Endometrial microvascular endothelial cells (primary cell): ENCODE measurements around the gene ZNF544. TPM values are rescaled to one million over a fixed set of nuclear protein-coding genes. Genes with fewer than 3 reads are reported as not detected.
"Not testable (repeated sequence)": the region's sequence is repeated elsewhere in the genome, so short reads cannot be mapped to it uniquely, and the experiment has no call there.

ENCODE experiments used
- in situ Hi-C: cut with HindIII; loops from 2 replicates; pipeline ENCODE4 v1.10.0; 2017; ENCODE audit warnings: low sequenced_read_pairs, low pct_unique_long_range_greater_than_20kb; ENCODE audit errors: inconsistent ontology term
- total RNA-seq: library from RNA; depleted of rRNA; stranded (reverse); fragments of >200 nt; gene quantifications from one replicate; pipeline ENCODE4 v1.2.3, GENCODE V29; 2015; ENCODE audit errors: inconsistent ontology term

ZNF544 gene
- total RNA-seq, 1 donor from 2014 or later = 59.2 TPM

DNA sequence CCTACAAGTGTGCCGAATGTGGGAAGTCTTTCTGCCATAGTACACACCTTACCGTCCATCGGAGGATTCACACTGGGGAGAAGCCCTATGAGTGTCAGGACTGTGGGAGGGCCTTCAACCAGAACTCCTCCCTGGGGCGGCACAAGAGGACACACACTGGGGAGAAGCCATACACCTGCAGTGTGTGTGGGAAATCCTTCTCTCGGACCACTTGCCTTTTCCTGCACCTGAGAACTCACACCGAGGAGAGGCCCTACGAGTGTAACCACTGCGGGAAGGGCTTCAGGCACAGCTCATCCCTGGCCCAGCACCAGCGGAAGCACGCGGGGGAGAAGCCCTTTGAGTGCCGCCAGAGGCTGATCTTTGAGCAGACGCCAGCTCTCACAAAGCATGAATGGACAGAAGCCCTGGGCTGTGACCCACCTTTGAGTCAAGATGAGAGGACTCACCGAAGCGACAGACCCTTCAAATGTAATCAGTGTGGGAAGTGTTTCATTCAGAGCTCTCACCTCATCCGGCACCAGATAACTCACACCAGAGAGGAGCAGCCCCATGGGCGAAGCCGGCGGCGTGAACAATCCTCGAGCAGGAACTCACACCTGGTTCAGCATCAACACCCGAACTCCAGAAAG is 66.1 kb downstream of the ZNF544 start:
- in situ Hi-C loops = no loop called here

DNA sequence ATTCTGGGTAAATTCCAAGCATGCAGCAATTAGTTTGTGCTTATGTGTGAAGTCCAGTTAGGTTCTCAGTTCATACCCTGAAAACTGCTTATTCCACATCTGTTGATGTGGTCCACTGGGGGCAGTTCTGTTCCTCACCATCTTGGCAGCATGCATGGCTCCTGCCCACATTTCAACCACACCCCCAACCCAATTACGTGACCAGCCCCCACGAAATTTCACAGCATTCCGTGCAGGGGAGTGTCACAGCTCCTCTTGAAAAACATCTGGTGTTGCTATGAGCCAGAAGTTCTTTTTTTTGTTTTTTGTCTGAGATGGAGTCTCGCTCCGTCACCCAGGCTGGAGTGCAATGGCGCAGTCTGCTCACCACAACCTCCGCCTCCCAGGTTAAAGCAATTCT is 67.4 kb downstream of the ZNF544 start:
- in situ Hi-C loops = no loop called here

DNA sequence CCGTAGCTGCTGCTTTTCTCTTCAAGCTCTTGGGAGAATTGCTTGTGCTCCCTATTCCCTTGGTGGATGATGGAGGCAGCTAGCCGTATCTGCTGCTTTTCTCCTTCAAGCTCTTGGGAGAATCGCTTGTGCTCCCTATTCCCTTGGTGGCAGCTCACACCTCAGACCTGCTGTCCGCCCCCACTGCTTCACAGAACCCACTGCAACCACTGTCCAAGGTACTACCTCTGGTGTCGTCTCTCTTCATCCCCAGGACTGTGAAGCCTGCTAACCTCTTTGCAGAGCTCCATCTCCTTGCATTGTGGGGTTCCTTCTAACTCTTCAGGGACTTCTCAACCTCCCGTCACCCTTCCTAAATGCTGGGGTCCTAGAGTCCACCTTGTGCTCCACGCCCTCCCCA is 71.9 kb downstream of the ZNF544 start:
- in situ Hi-C loops = no loop called here

DNA sequence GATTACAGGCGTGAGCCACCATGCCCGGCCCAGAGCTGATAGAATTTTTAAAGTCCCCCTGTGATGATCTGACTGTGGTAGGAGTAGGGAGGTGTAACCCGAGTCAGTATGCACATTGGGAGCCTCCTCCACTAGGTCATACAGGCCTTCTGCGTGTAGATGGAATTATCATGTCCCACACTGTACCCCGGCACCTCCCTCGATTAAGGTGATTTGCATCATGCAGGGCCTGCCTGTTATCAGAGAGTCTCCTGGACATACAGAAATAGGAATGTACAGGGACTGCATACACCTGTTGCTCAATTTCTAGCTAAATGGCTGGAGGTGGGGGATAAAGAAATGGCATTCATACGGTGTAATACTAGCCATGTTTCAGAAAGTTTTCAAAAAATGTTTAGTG is 75.5 kb downstream of the ZNF544 start:
- in situ Hi-C loops = no loop called here

DNA sequence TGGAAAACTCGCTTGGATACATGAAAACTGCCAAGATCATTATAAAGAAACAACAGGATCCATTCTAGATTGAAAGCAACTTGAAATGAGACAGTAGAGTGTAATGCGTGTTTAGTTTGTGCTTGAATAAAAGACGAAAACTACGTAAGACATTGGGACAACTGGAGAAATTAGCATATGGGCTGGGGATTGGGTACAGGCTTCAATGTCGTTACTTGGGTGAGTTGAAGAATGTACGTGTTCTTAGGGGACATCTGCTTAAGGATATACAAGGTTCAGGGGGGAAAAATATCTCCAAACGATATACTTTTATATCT is 76.0 kb downstream of the ZNF544 start:
- in situ Hi-C loops = no loop called here

DNA sequence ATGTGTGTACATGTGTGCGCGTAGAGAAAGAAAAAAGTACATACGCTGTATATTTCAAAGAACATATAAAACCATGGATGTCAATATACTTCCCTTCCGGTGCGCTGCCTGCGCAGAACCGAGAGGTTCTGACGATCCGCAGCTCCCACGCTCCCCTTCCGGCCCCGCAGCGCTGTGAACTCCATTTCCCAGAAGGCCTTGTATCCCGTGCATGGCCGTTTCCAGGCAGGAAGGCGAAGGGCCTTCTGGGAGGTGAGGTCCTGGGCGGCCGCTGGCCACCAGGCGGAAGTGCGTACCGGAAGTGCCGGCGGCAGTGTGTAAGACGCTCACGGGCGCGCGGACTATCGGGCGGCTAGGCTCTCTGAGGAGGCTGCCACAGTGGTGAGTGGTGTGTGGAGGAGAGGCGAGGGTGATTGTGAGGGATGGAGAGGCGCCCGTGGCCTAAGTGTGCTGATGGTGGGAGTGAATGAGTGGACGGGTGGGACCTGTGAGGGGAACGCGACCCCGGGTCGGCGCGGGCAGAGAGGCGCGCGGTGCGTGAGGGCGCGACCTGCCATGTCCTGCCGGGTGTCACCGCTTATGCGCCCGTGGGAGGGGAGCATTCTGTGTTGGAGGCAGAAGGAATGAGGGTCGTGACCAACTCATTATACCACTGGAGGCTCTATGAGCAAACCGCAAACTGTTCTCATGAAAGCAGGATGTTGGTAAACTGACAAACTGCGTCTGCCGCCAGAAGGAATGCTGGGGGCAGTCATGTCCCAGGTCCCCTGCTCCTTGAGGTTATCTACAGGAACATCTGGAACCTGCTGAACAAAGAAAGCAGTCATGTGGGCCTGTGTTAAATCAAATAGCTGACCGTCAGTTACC is 76.6 kb downstream of the ZNF544 start, which contains the start of gene ERVK3-1:
TSS of gene ERVK3-1 (plus strand) at position 313 of the 867 bp plus-strand sequence. CDS start 6,792 bp downstream, outside the sequence.
- in situ Hi-C loops = no loop called here

DNA sequence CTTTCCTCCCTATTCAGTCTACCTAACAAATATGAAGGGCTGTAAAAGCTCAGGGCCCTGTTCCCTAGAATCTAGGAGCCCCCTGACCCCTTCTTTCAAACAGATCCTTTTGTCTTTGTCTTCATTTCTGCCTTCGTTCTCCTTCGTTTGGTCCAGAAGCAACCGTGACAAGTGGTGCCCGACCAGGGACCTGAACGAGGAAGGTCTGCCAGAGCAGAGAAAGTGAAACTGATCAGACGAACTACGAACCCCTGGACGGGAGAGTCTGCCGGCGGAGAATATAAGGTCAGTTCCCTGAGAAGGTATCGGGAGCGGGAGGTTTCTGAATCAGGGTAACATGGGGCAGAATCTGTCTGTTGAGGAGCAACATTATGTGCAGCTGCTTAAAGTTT is 77.2 kb downstream of the ZNF544 start:
- in situ Hi-C loops = no loop called here

DNA sequence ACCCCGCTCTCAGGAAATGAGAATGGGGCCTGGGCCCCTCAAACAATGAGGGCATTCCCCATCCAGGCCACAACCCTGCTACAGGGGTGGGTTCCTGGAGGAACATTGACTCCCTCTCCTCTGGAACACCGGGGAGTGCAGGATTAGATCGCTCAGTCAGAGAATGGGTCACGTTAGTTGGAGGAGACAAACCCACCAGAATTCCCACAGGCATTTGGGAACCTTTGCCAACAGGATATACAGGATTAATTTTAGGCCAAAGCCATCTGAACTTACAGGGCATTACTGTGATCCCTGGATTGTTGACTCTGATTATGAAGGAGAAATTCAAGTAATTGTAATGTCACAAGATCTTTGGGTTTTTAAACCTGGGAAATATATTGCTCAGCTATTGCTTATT is 79.0 kb downstream of the ZNF544 start:
- in situ Hi-C loops = no loop called here

DNA sequence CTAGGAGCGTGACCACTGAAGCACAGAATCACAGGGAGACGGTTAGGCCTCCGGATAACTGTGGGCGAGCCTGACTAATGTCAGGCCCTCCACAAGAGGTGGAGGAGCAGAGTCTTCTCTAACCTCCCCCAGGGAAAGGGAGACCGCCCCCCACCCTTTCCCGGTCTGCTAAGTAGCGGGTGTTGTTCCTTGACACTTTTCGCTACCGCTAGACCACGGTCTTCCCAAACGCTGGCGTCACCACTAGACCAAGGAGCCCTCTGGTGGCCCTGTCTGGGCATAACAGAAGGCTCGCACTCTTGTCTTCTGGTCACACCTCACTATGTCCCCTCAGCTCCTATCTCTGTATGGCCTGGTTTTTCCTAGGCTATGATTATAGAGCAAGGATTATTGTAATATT is 82.0 kb downstream of the ZNF544 start:
- in situ Hi-C loops = not testable (repeated sequence)

DNA sequence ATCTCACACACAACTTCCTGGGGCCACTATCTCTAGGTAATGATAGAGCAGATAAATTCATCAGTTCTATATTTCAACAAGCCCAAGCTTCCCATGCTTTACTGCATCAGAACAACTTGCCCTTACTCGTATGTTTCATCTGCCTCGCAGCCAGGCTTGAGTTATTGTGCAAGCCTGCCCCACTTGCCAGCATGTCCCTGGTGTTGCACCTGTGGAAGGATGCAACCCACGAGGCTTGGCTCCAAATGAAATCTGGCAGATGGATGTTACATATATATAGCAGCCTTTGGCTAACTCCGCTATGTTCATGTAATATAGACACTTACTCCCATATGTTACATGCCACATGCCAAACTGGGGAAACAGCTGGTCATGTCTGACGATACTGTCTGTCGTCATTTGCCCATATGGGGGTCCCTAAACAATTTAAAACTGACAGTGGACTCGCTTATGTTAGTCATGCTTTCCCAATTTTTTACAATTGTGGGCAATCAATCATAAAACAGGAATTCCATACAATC is 82.7 kb downstream of the ZNF544 start:
- in situ Hi-C loops = no loop called here

Other genes starting within 250 kb of the ZNF544 start
- 11.5 TPM for gene ZNF606, start 226.1 kb upstream of the ZNF544 start, total RNA-seq
- gene ZSCAN1, start 194.9 kb upstream of the ZNF544 start, total RNA-seq = not detected
- not detected for gene ZNF135, start 169.6 kb upstream of the ZNF544 start, total RNA-seq
- 4.8 TPM for gene ZSCAN18, start 130.7 kb upstream of the ZNF544 start, total RNA-seq
- gene ZNF329, start 78.1 kb upstream of the ZNF544 start, total RNA-seq = 7.2 TPM
- 13.9 TPM for gene ZNF274, start 45.9 kb upstream of the ZNF544 start, total RNA-seq
- gene ZNF8, start 50.0 kb downstream of the ZNF544 start, total RNA-seq = 2.9 TPM
- gene ERVK3-1, start 76.5 kb downstream of the ZNF544 start, total RNA-seq = 44.8 TPM
- gene ZSCAN22, start 98.1 kb downstream of the ZNF544 start, total RNA-seq = 1.3 TPM
- not detected for gene A1BG, start 124.6 kb downstream of the ZNF544 start, total RNA-seq
- gene ZNF497, start 133.8 kb downstream of the ZNF544 start, total RNA-seq = 0.19 TPM
- gene ZNF837, start 152.1 kb downstream of the ZNF544 start, total RNA-seq = 3.1 TPM
- 2,433 TPM for gene RPS5, start 158.4 kb downstream of the ZNF544 start, total RNA-seq
- not detected for gene RNF225, start 166.7 kb downstream of the ZNF544 start, total RNA-seq
- gene ZNF584, start 179.7 kb downstream of the ZNF544 start, total RNA-seq = 2.6 TPM
- 3.3 TPM for gene ZNF132, start 211.2 kb downstream of the ZNF544 start, total RNA-seq
- 8.5 TPM for gene ZNF324B, start 222.7 kb downstream of the ZNF544 start, total RNA-seq
- 7.5 TPM for gene ZNF324, start 238.2 kb downstream of the ZNF544 start, total RNA-seq
- 7.4 TPM for gene ZNF446, start 247.4 kb downstream of the ZNF544 start, total RNA-seq